Measurements from ENCODE around the gene KRTAP10-3. TPM values are rescaled to one million over a fixed set of nuclear protein-coding genes. Genes with fewer than 3 reads are reported as not detected.
A peak's percentile ranks its signal among the peaks of the same experiment; 100 is the strongest.

Gene KRTAP10-3
- total RNA-seq, 1 donor from 2014 or later: not detected

DNA sequence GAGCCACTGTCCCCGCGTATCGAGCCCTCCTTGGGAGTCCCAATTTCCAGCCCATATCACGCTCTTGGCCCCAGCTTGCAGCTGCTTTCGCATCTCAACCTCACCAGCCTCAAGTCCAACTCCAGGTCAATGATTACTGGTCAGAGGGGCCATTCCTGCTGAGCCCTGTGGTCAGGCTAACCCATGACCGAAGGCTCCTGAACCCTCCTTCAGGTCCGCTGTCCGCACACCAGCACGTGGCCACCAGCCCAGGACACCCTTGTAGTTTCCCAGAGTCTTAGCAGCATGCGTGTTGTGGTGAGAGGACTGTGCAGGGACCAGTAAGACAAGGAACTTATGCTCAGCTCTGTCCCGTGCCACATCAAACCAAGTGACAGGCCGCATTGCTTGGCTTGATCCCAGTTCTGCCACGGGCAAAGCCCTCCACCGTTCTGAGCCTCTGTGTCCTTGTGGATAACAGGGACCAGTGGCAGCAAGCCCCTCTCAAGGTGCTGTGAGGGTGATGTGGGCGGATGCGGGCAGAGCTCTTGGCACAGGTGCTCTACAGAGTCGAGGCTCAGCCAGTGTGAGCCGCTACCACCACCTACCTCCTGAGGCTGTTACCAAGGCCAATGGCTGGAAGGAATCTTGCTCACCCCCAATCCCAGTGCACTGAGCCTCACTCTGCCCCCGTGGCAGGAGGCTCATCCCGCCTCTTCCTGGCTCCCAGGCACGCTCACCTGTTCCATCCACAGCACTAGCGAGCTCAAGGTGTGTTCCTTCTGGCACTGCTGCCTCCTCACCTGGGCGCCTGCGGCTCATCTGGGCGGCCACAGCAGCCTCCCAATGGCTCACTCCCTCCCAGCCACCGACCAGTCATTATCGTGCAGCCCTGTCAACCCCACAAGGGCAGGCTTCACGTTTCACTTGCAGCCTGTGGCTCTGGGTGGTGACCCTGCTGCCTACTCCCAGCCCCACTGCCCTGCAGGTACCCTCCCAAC lies 39.0 kb downstream of the KRTAP10-3 start:
- TF ChIP-seq, protein P1, sequence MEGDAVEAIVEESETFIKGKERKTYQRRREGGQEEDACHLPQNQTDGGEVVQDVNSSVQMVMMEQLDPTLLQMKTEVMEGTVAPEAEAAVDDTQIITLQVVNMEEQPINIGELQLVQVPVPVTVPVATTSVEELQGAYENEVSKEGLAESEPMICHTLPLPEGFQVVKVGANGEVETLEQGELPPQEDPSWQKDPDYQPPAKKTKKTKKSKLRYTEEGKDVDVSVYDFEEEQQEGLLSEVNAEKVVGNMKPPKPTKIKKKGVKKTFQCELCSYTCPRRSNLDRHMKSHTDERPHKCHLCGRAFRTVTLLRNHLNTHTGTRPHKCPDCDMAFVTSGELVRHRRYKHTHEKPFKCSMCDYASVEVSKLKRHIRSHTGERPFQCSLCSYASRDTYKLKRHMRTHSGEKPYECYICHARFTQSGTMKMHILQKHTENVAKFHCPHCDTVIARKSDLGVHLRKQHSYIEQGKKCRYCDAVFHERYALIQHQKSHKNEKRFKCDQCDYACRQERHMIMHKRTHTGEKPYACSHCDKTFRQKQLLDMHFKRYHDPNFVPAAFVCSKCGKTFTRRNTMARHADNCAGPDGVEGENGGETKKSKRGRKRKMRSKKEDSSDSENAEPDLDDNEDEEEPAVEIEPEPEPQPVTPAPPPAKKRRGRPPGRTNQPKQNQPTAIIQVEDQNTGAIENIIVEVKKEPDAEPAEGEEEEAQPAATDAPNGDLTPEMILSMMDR (IDR thresholded peaks at IDR 0.05; ENCODE audit: partially characterized antibody, unreplicated experiment): no peak
- peaks cover 4% of the 10 kb centered on the region for H3K36me3 Mint-ChIP-seq (ENCODE audit: unreplicated experiment)
- no peak overlapping the region for H3K27ac Mint-ChIP-seq (ENCODE audit: unreplicated experiment)
- no peaks in the 10 kb centered on the region for H3K4me1 Mint-ChIP-seq (ENCODE audit: low read depth, unreplicated experiment)
- H3K4me3 Mint-ChIP-seq (ENCODE audit: unreplicated experiment): no peak overlapping the region
- peaks cover 4% of the 10 kb centered on the region for H3K27me3 Mint-ChIP-seq (ENCODE audit: unreplicated experiment)
- peak; percentile 5 for DNase-seq
- peaks cover 15% of the 10 kb centered on the region for H3K9me3 Mint-ChIP-seq (ENCODE audit: unreplicated experiment)

DNA sequence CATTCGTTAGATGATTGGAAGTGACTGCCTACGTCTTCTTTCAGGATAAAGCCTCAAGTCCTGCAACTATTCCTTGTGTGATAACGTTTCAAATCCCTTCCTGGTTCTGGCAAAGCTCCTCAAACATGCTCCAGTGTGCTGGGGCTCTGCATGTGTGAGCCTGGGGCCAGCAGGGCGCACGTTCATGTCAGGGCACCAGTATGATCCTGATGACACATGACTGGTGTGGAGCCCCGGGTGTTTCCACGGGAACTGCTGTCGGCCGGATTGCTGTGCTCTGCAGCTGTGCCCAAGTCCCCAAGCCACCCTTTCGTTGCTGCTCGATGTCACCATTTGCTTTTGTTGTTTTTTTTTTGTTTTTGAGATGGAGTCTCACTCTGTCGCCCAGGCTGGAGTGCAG lies 39.9 kb downstream of the KRTAP10-3 start:
- peaks cover 15% of the 10 kb centered on the region for H3K9me3 Mint-ChIP-seq (ENCODE audit: unreplicated experiment)
- H3K27ac Mint-ChIP-seq (ENCODE audit: unreplicated experiment): no peak overlapping the region
- peaks cover 4% of the 10 kb centered on the region for H3K36me3 Mint-ChIP-seq (ENCODE audit: unreplicated experiment)
- DNase-seq: peak; percentile 4
- no peak overlapping the region for H3K4me3 Mint-ChIP-seq (ENCODE audit: unreplicated experiment)
- H3K4me1 Mint-ChIP-seq (ENCODE audit: low read depth, unreplicated experiment): no peaks in the 10 kb centered on the region
- TF ChIP-seq, protein P1 (IDR thresholded peaks at IDR 0.05; ENCODE audit: partially characterized antibody, unreplicated experiment): no peak
- peaks cover 4% of the 10 kb centered on the region for H3K27me3 Mint-ChIP-seq (ENCODE audit: unreplicated experiment)

DNA sequence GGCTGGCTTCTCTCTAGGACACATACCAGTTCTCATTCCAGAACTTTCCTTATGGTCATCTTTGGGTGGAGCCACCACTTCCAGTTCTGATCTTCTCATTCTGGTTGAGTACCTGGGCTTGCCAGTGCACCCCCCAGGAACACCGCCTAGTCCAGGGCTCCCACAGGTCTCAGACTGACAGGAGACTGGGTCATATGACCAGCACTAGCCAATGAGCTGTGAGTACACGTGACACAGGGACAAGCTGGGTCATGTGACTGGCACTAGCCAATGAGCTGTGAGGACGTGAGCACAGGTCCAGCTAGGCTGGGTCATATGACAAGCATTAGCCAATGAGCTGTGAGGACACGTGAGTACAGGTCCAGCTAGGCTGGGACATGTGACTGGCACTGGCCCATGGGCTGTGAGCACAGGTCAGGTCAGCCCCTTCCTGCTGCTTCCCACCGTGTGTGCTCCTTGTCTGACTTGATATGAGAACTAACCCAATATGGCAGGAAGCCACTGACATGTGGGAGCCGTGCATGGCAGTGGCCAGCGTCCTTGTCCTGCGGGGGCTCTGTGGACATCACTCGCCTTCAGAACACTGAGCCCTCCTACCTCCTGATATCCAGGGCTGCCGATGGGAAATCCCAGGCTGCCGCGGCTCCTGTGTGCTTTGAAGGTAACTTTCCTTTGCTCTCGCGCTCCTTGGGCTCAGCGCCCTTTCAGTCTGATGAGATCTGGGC lies 41.3 kb downstream of the KRTAP10-3 start:
- TF ChIP-seq, protein P1 (IDR thresholded peaks at IDR 0.05; ENCODE audit: partially characterized antibody, unreplicated experiment): no peak
- peaks cover 4% of the 10 kb centered on the region for H3K27me3 Mint-ChIP-seq (ENCODE audit: unreplicated experiment)
- no peak overlapping the region for H3K27ac Mint-ChIP-seq (ENCODE audit: unreplicated experiment)
- peak; percentile 7 for DNase-seq
- H3K9me3 Mint-ChIP-seq (ENCODE audit: unreplicated experiment): peaks cover 15% of the 10 kb centered on the region
- H3K4me3 Mint-ChIP-seq (ENCODE audit: unreplicated experiment): no peak overlapping the region
- H3K36me3 Mint-ChIP-seq (ENCODE audit: unreplicated experiment): peaks cover 4% of the 10 kb centered on the region
- H3K4me1 Mint-ChIP-seq (ENCODE audit: low read depth, unreplicated experiment): no peaks in the 10 kb centered on the region

DNA sequence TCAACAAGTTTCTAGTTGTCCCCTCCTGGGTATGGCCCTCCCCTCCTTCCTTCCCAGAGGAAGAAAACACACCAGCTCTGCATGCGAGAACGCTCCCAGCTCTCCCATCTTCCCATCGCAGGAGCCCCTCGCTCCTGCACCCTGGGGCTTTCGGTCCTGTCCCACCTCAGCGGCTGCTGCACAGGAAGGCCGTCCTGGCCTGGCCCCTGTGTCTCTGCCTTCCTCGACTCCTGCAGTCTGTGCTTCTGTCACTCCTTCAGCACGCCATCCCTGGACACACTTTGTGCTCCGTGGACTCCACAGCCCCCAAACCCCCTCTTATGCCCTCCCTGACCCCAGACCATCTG lies 41.8 kb downstream of the KRTAP10-3 start:
- TF ChIP-seq, protein P1 (IDR thresholded peaks at IDR 0.05; ENCODE audit: partially characterized antibody, unreplicated experiment): no peak
- H3K27me3 Mint-ChIP-seq (ENCODE audit: unreplicated experiment): peaks cover 4% of the 10 kb centered on the region
- peaks cover 4% of the 10 kb centered on the region for H3K36me3 Mint-ChIP-seq (ENCODE audit: unreplicated experiment)
- DNase-seq: peak; percentile 9
- no peaks in the 10 kb centered on the region for H3K4me1 Mint-ChIP-seq (ENCODE audit: low read depth, unreplicated experiment)
- no peak overlapping the region for H3K27ac Mint-ChIP-seq (ENCODE audit: unreplicated experiment)
- H3K4me3 Mint-ChIP-seq (ENCODE audit: unreplicated experiment): no peak overlapping the region
- H3K9me3 Mint-ChIP-seq (ENCODE audit: unreplicated experiment): peaks cover 15% of the 10 kb centered on the region

Measured in glutamatergic neuron (in vitro differentiated cells).